Neural progenitor cell (in vitro differentiated cells): Measurements from ENCODE around the gene SF3A1.

Experiments
- CTCF ChIP-seq: fragments of 200-600 bp; sonication (generic); IDR thresholded peaks from 2 replicates; pipeline ENCODE4 v1.5.1; 2017; ENCODE audit warnings: antibody characterized with exemption, mild to moderate bottlenecking
- EZH2 ChIP-seq: fragments of 200-600 bp; sonication (generic); IDR thresholded peaks from 2 replicates; pipeline ENCODE4 v1.6.1; 2017; ENCODE audit warnings: antibody characterized with exemption, mild to moderate bottlenecking, moderate library complexity
- EZH2phosphoT487 ChIP-seq: fragments of 200-600 bp; sonication (generic); IDR thresholded peaks from 2 replicates; pipeline ENCODE4 v1.6.1; 2017; ENCODE audit warnings: antibody characterized with exemption

GRCh38 chr22:30312053-30312452, 44.6 kb downstream of the SF3A1 start:
- no peak for TF ChIP-seq EZH2
- no peak for TF ChIP-seq CTCF
- no peak for TF ChIP-seq EZH2phosphoT487
